ENCODE data around the gene IRGQ. TPM values are rescaled to one million over a fixed set of nuclear protein-coding genes. Genes with fewer than 3 reads are reported as not detected.

The IRGQ gene
- total and polyA plus RNA-seq, 2 experiments from 2014 or later: 9.6 to 26.2 TPM

DNA sequence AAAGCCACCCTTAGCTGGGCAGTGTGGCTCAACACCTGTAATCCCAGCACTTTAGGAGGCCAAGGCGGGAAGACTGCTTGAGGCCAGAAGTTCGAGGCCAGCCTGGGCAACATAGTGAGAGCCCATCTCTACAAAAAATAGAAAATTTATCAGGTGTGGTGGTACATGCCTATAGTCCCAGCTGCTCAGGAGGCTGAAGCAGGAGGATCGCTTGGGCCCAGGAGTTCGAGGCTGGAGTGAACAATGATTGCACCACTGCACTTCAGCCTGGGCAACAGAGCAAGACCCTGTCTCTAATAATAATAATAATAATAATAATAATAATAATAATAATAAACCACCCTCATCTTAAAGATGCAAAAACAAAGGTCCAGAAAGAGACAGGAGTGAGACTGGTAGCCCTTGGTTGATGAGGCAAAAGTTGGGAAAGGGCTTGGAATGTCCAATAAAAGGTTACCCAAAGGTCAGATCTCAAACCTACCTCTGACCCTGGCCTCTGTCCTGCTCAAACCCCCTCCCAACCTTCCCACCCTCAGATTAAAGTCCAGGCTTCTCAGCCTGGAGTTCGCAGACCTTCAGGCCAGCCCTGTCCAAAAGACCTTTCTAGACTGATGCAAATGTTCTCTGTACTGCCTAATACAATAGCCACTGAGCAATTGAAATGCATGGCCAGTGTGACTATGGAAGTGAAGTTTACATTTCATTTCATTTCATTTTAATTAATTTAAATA, 53.8 kb downstream of the IRGQ start:
- Histone ChIP-seq H3K9me2 (replicated peaks; ENCODE audit: insufficient read depth) (no peaks in the 10 kb centered on the region), H3K9me3 (ENCODE audit: low read depth) (no peaks in the 10 kb centered on the region), H3K4me1 (ENCODE audit: insufficient read depth) (no peaks in the 10 kb centered on the region), H4K20me1 (ENCODE audit: insufficient read depth, poor library complexity, severe bottlenecking) (no peaks in the 10 kb centered on the region), H3K79me2 (no peaks in the 10 kb centered on the region), H3K27ac (no peak overlapping the region), H2AFZ (no peak overlapping the region), H3K4me2 (no peak overlapping the region), H3K4me3 (no peak overlapping the region), H3K36me3 (replicated peaks; ENCODE audit: insufficient read depth, low read depth) (peaks cover 4% of the 10 kb centered on the region), H3K27me3 (no peaks in the 10 kb centered on the region)
- no peak for DNase-seq (ENCODE audit: low spot score)
- 97% methylated on average over 5 of the region's 5 CpGs for WGBS (ENCODE audit: low lambda C conversion rate, missing lambda C conversion rate)
- TF ChIP-seq EZH2 (IDR thresholded peaks at IDR 0.05; ENCODE audit: borderline replicate concordance): no peak
- no peak for TF ChIP-seq EZH2phosphoT487 (IDR thresholded peaks at IDR 0.05; ENCODE audit: low read depth, severe bottlenecking, unreplicated experiment)
- TF ChIP-seq, protein P1, sequence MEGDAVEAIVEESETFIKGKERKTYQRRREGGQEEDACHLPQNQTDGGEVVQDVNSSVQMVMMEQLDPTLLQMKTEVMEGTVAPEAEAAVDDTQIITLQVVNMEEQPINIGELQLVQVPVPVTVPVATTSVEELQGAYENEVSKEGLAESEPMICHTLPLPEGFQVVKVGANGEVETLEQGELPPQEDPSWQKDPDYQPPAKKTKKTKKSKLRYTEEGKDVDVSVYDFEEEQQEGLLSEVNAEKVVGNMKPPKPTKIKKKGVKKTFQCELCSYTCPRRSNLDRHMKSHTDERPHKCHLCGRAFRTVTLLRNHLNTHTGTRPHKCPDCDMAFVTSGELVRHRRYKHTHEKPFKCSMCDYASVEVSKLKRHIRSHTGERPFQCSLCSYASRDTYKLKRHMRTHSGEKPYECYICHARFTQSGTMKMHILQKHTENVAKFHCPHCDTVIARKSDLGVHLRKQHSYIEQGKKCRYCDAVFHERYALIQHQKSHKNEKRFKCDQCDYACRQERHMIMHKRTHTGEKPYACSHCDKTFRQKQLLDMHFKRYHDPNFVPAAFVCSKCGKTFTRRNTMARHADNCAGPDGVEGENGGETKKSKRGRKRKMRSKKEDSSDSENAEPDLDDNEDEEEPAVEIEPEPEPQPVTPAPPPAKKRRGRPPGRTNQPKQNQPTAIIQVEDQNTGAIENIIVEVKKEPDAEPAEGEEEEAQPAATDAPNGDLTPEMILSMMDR (IDR thresholded peaks at IDR 0.05; ENCODE audit: poor library complexity): no peak

DNA sequence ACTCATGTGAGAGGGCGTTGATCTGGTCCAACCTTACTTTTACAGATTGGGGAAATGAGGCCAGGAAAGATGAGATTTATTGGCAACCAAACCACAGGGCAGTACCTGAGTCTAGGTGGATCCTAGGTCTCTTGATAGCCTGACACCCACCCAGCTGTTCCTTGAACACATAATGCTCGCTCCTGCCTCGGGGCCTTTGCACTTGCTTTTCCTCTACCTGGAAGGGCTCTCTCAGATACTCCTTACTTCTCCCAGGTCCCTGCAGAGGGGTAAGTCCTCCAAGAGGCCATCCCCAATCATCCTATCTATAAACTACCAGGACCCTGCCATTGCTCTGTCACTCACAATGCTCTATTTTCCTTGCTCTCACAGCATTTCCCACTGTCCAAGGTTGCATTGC, 55.6 kb downstream of the IRGQ start:
- no peaks in the 10 kb centered on the region for H3K9me3 ChIP-seq (ENCODE audit: low read depth)
- H3K27ac ChIP-seq: no peak overlapping the region
- no peaks in the 10 kb centered on the region for H3K79me2 ChIP-seq
- no peak overlapping the region for H2AFZ ChIP-seq
- 74% methylated on average over 3 of the region's 3 CpGs for WGBS (ENCODE audit: low lambda C conversion rate, missing lambda C conversion rate)
- H3K4me1 ChIP-seq (ENCODE audit: insufficient read depth): no peaks in the 10 kb centered on the region
- no peak overlapping the region for H3K4me3 ChIP-seq
- no peaks in the 10 kb centered on the region for H3K9me2 ChIP-seq (replicated peaks; ENCODE audit: insufficient read depth)
- no peak for DNase-seq (ENCODE audit: low spot score)
- peaks cover 4% of the 10 kb centered on the region for H3K36me3 ChIP-seq (replicated peaks; ENCODE audit: insufficient read depth, low read depth)
- no peaks in the 10 kb centered on the region for H4K20me1 ChIP-seq (ENCODE audit: insufficient read depth, poor library complexity, severe bottlenecking)
- no peaks in the 10 kb centered on the region for H3K27me3 ChIP-seq
- H3K4me2 ChIP-seq: no peak overlapping the region
- TF ChIP-seq, protein P1 (IDR thresholded peaks at IDR 0.05; ENCODE audit: poor library complexity): no peak
- TF ChIP-seq EZH2 (IDR thresholded peaks at IDR 0.05; ENCODE audit: borderline replicate concordance) (no peak), EZH2phosphoT487 (IDR thresholded peaks at IDR 0.05; ENCODE audit: low read depth, severe bottlenecking, unreplicated experiment) (no peak)

DNA sequence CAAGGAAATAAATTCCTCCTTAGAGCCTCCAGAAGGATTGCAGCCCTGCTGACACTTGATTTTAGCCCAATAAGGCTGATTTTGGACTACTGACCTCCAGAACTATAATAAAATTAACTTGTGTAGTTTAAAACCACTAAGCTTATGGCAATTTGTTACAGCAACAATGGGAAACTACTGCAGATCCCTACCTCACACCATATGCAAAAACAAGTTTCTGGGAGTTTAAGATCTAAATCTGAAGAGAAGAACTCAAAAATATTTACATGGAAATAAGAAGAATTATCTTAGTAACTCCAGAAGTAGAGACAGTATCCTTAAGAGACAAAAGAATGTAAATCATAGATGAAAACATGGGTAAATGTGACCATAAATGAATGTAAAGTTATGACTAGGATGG, 57.0 kb downstream of the IRGQ start:
- H3K36me3 ChIP-seq (replicated peaks; ENCODE audit: insufficient read depth, low read depth): peaks cover 4% of the 10 kb centered on the region
- H3K4me2 ChIP-seq: no peak overlapping the region
- H3K27me3 ChIP-seq: no peaks in the 10 kb centered on the region
- H4K20me1 ChIP-seq (ENCODE audit: insufficient read depth, poor library complexity, severe bottlenecking): no peaks in the 10 kb centered on the region
- no peaks in the 10 kb centered on the region for H3K9me2 ChIP-seq (replicated peaks; ENCODE audit: insufficient read depth)
- no peak for DNase-seq (ENCODE audit: low spot score)
- H3K27ac ChIP-seq: no peak overlapping the region
- no peaks in the 10 kb centered on the region for H3K9me3 ChIP-seq (ENCODE audit: low read depth)
- no peaks in the 10 kb centered on the region for H3K79me2 ChIP-seq
- H2AFZ ChIP-seq: no peak overlapping the region
- no peak for TF ChIP-seq EZH2 (IDR thresholded peaks at IDR 0.05; ENCODE audit: borderline replicate concordance)
- TF ChIP-seq, protein P1 (IDR thresholded peaks at IDR 0.05; ENCODE audit: poor library complexity): no peak
- no peak for TF ChIP-seq EZH2phosphoT487 (IDR thresholded peaks at IDR 0.05; ENCODE audit: low read depth, severe bottlenecking, unreplicated experiment)
- H3K4me1 ChIP-seq (ENCODE audit: insufficient read depth): no peaks in the 10 kb centered on the region
- H3K4me3 ChIP-seq: no peak overlapping the region
